Measurements from ENCODE around the gene TTC13. TPM values are rescaled to one million over a fixed set of nuclear protein-coding genes. Genes with fewer than 3 reads are reported as not detected.
A peak's percentile ranks its signal among the peaks of the same experiment; 100 is the strongest.

Gene TTC13
- total RNA-seq, 1 donor from 2014 or later: 15.5 TPM

GRCh38 chr1:230884646-230885045, 94.0 kb downstream of the TTC13 start:
- DNase-seq (ENCODE audit: low spot score in 2 of 2, unreplicated experiment in 2 of 2): no peak
- peaks cover 11% of the 10 kb centered on the region for H3K9me3 Mint-ChIP-seq
- TF ChIP-seq CTCF (IDR thresholded peaks at IDR 0.05; ENCODE audit: unreplicated experiment): no peak
- peaks cover 12% of the 10 kb centered on the region for H3K4me1 Mint-ChIP-seq
- H3K36me3 Mint-ChIP-seq: peaks cover 7% of the 10 kb centered on the region
- H3K27ac Mint-ChIP-seq: no peak overlapping the region
- H3K27me3 Mint-ChIP-seq (ENCODE audit: low read depth): peaks cover 2% of the 10 kb centered on the region
- no peak overlapping the region for H3K4me3 Mint-ChIP-seq

- no peak for TF ChIP-seq CTCF (IDR thresholded peaks at IDR 0.05; ENCODE audit: unreplicated experiment)
- H3K27ac Mint-ChIP-seq: peak overlapping the region; percentile 21
- H3K4me3 Mint-ChIP-seq: no peak overlapping the region
- peaks cover 18% of the 10 kb centered on the region for H3K4me1 Mint-ChIP-seq
- peaks cover 2% of the 10 kb centered on the region for H3K27me3 Mint-ChIP-seq (ENCODE audit: low read depth)
- H3K9me3 Mint-ChIP-seq: peaks cover 11% of the 10 kb centered on the region
- H3K36me3 Mint-ChIP-seq: peaks cover 7% of the 10 kb centered on the region
- DNase-seq (ENCODE audit: low spot score in 2 of 2, unreplicated experiment in 2 of 2): no peak
Observed at GRCh38 chr1:230883967-230884366, 94.7 kb downstream of the TTC13 start.

- no peak for TF ChIP-seq CTCF (IDR thresholded peaks at IDR 0.05; ENCODE audit: unreplicated experiment)
- Mint-ChIP-seq H3K27me3 (ENCODE audit: low read depth) (peaks cover 2% of the 10 kb centered on the region), H3K36me3 (peaks cover 8% of the 10 kb centered on the region), H3K27ac (peak overlapping the region; percentile 92), H3K4me3 (peak overlapping the region; percentile 20), H3K4me1 (peaks cover 42% of the 10 kb centered on the region), H3K9me3 (peaks cover 5% of the 10 kb centered on the region)
- no peak for DNase-seq (ENCODE audit: low spot score in 2 of 2, unreplicated experiment in 2 of 2)
Observed at GRCh38 chr1:230879778-230880177, 98.9 kb downstream of the TTC13 start.

- peak overlapping the region; percentile 89 for H3K27ac Mint-ChIP-seq
- peak in 1 of 2 experiments; percentile 53 for DNase-seq (ENCODE audit: low spot score in 2 of 2, unreplicated experiment in 2 of 2)
- TF ChIP-seq CTCF (IDR thresholded peaks at IDR 0.05; ENCODE audit: unreplicated experiment): no peak
- H3K4me3 Mint-ChIP-seq: no peak overlapping the region
- peaks cover 2% of the 10 kb centered on the region for H3K27me3 Mint-ChIP-seq (ENCODE audit: low read depth)
- H3K36me3 Mint-ChIP-seq: peaks cover 4% of the 10 kb centered on the region
- H3K9me3 Mint-ChIP-seq: no peaks in the 10 kb centered on the region
- peaks cover 45% of the 10 kb centered on the region for H3K4me1 Mint-ChIP-seq
Observed at GRCh38 chr1:230878591-230878990, 100.1 kb downstream of the TTC13 start.

- Mint-ChIP-seq H3K9me3 (no peaks in the 10 kb centered on the region), H3K27ac (peak overlapping the region; percentile 89)
Observed at GRCh38 chr1:230877924-230878590, 100.6 kb downstream of the TTC13 start.

More at GRCh38 chr1:230877924-230878590, 100.6 kb downstream of the TTC13 start:
- Mint-ChIP-seq H3K4me1 (peaks cover 45% of the 10 kb centered on the region), H3K36me3 (peaks cover 4% of the 10 kb centered on the region), H3K4me3 (no peak overlapping the region), H3K27me3 (ENCODE audit: low read depth) (peaks cover 2% of the 10 kb centered on the region)
- DNase-seq (ENCODE audit: low spot score in 2 of 2, unreplicated experiment in 2 of 2): no peak
- no peak for TF ChIP-seq CTCF (IDR thresholded peaks at IDR 0.05; ENCODE audit: unreplicated experiment)

Data from mesothelial cell of epicardium (in vitro differentiated cells).